Brain microvascular endothelial cell (primary cell): Measurements from ENCODE around the gene CFAP20DC.
"Not testable (repeated sequence)": the region's sequence is repeated elsewhere in the genome, so short reads cannot be mapped to it uniquely, and the experiment has no call there.

Experiments used
- DNase-seq: peaks from one replicate; pipeline ENCODE4 v3.0.0-alpha.2; 2020
- H3K27ac ChIP-seq: fragments of 250-450 bp; sonication (Bioruptor Pico); 2 replicates; pipeline ENCODE4 v1.5.1; 2020; ENCODE audit warnings: mild to moderate bottlenecking, moderate library complexity
- H3K27me3 ChIP-seq: fragments of 250-450 bp; sonication (Bioruptor Pico); replicated peaks from 2 replicates; pipeline ENCODE4 v1.5.1; 2020; ENCODE audit warnings: mild to moderate bottlenecking
- H3K36me3 ChIP-seq: fragments of 250-450 bp; sonication (Bioruptor Pico); replicated peaks from 2 replicates; pipeline ENCODE4 v1.5.1; 2020; ENCODE audit warnings: mild to moderate bottlenecking
- H3K4me3 ChIP-seq: 2 replicates; pipeline ENCODE4 v1.5.1; 2011; ENCODE audit warnings: low read depth, mild to moderate bottlenecking, control low read depth, low read length, moderate library complexity
- CTCF ChIP-seq: IDR thresholded peaks from 2 replicates; pipeline ENCODE4 v1.5.1; 2011; ENCODE audit warnings: low read depth, mild to moderate bottlenecking, moderate library complexity, low read length, control low read depth, inconsistent platforms; ENCODE audit errors: missing control alignments
- in situ Hi-C: cut with HindIII; loops from 2 replicates; pipeline ENCODE4 v1.10.0; 2017; ENCODE audit warnings: low sequenced_read_pairs, low pct_ligation_motif_present

CFAP20DC gene

GRCh38 chr3:58711871-58712270 lies 338.0 kb downstream of the CFAP20DC start:
- Histone ChIP-seq H3K27ac (no peak overlapping the region), H3K4me3 (no peak overlapping the region), H3K27me3 (no peaks in the 10 kb centered on the region), H3K36me3 (no peaks in the 10 kb centered on the region)
- no peak for TF ChIP-seq CTCF
- DNase-seq, result no peak
- in situ Hi-C loops, result no loop called here

- H3K27me3 ChIP-seq, H3K27ac ChIP-seq, H3K36me3 ChIP-seq, in situ Hi-C loops, DNase-seq, H3K4me3 ChIP-seq: not testable (repeated sequence)
Observed at GRCh38 chr3:58708983-58709382, 340.8 kb downstream of the CFAP20DC start.

GRCh38 chr3:58708116-58708791 lies 341.6 kb downstream of the CFAP20DC start:
- Histone ChIP-seq H3K27me3 (no peaks in the 10 kb centered on the region), H3K36me3 (no peaks in the 10 kb centered on the region), H3K4me3 (no peak overlapping the region), H3K27ac (no peak overlapping the region)
- no peak for DNase-seq
- in situ Hi-C loops, result no loop called here
- TF ChIP-seq CTCF, result no peak

- H3K4me3 ChIP-seq, result no peak overlapping the region
- H3K27ac ChIP-seq, result no peak overlapping the region
- in situ Hi-C loops, result no loop called here
- no peaks in the 10 kb centered on the region for H3K36me3 ChIP-seq
- H3K27me3 ChIP-seq, result no peaks in the 10 kb centered on the region
- DNase-seq, result no peak
- no peak for TF ChIP-seq CTCF
Observed at GRCh38 chr3:58707390-58707930, 342.4 kb downstream of the CFAP20DC start.

- no peak overlapping the region for H3K27ac ChIP-seq
- DNase-seq, result no peak
- H3K27me3 ChIP-seq, result no peaks in the 10 kb centered on the region
- no peaks in the 10 kb centered on the region for H3K36me3 ChIP-seq
- H3K4me3 ChIP-seq, result no peak overlapping the region
- in situ Hi-C loops, result no loop called here
- TF ChIP-seq CTCF, result no peak
Observed at GRCh38 chr3:58706395-58707167, 343.2 kb downstream of the CFAP20DC start.

GRCh38 chr3:58704745-58705144 lies 345.1 kb downstream of the CFAP20DC start:
- H3K27me3 ChIP-seq, result no peaks in the 10 kb centered on the region
- H3K4me3 ChIP-seq, result no peak overlapping the region
- H3K27ac ChIP-seq, result no peak overlapping the region
- no peak for DNase-seq
- no peak for TF ChIP-seq CTCF
- in situ Hi-C loops, result no loop called here
- H3K36me3 ChIP-seq, result no peaks in the 10 kb centered on the region

- H3K27ac ChIP-seq, in situ Hi-C loops: not testable (repeated sequence)
Observed at GRCh38 chr3:58704304-58704703, 345.5 kb downstream of the CFAP20DC start.

More at GRCh38 chr3:58704304-58704703, 345.5 kb downstream of the CFAP20DC start:
- H3K27me3 ChIP-seq, H3K36me3 ChIP-seq, H3K4me3 ChIP-seq, DNase-seq: not testable (repeated sequence)
